GM21360 (cell line): ENCODE results near the gene ZSWIM4.
A peak's percentile ranks its signal among the peaks of the same experiment; 100 is the strongest.
"Not testable (repeated sequence)": the region's sequence is repeated elsewhere in the genome, so short reads cannot be mapped to it uniquely, and the experiment has no call there.

Experiments used
- ATAC-seq: cut with Tn5 transposase; IDR thresholded peaks from one replicate; pipeline ENCODE4 v1.9.1; 2021; ENCODE audit warnings: mild to moderate bottlenecking, moderate library complexity; ENCODE audit not compliant: unreplicated experiment

ZSWIM4 gene

GRCh38 chr19:13846557-13847406 is 51.5 kb downstream of the ZSWIM4 start:
- ATAC-seq, result peak; percentile 45

- ATAC-seq, result no peak
These were observed 52.4 kb downstream of the ZSWIM4 start for GRCh38 chr19:13847407-13848339.

- ATAC-seq, result no peak
These were observed 53.1 kb downstream of the ZSWIM4 start for GRCh38 chr19:13848340-13848677.

GRCh38 chr19:13848798-13849676 is 53.8 kb downstream of the ZSWIM4 start:
- no peak for ATAC-seq

- no peak for ATAC-seq
These were observed 55.0 kb downstream of the ZSWIM4 start for GRCh38 chr19:13849991-13850909.

GRCh38 chr19:13850910-13851733 is 55.9 kb downstream of the ZSWIM4 start:
- no peak for ATAC-seq

- not testable (repeated sequence) for ATAC-seq
These were observed 56.5 kb downstream of the ZSWIM4 start for GRCh38 chr19:13851734-13852114.

- not testable (repeated sequence) for ATAC-seq
These were observed 57.0 kb downstream of the ZSWIM4 start for GRCh38 chr19:13852171-13852707.

- ATAC-seq, result no peak
These were observed 61.3 kb downstream of the ZSWIM4 start for GRCh38 chr19:13856497-13856896.

- no peak for ATAC-seq
These were observed 64.2 kb downstream of the ZSWIM4 start for GRCh38 chr19:13859361-13859880.

- no peak for ATAC-seq
These were observed 65.6 kb downstream of the ZSWIM4 start for GRCh38 chr19:13860679-13861391.

GRCh38 chr19:13861392-13861713 is 66.1 kb downstream of the ZSWIM4 start:
- peak; percentile 24 for ATAC-seq

- peak; percentile 61 for ATAC-seq
These were observed 66.7 kb downstream of the ZSWIM4 start for GRCh38 chr19:13861714-13862531.

- no peak for ATAC-seq
These were observed 68.9 kb downstream of the ZSWIM4 start for GRCh38 chr19:13864046-13864666.

GRCh38 chr19:13864667-13865570 is 69.7 kb downstream of the ZSWIM4 start:
- ATAC-seq, result no peak
